SK-N-SH treated with all-trans-retinoic acid at 6 μM for 48 hours (cell line): Measurements from ENCODE around the gene RNF26.

ENCODE experiments used
- ARNTL ChIP-seq: fragments of 450-650 bp; formaldehyde crosslinking; IDR thresholded peaks from 2 replicates; pipeline ENCODE4 v1.5.0; 2020; ENCODE audit warnings: low read depth, mild to moderate bottlenecking, moderate library complexity, borderline replicate concordance
- CREB5 ChIP-seq: fragments of 250-450 bp; sonication (Bioruptor Pico); IDR thresholded peaks from 2 replicates; pipeline ENCODE4 v1.5.1; 2020; ENCODE audit warnings: low read depth, mild to moderate bottlenecking, moderate library complexity
- GLIS3 ChIP-seq: fragments of 250-450 bp; sonication (Bioruptor Pico); IDR thresholded peaks from 2 replicates; pipeline ENCODE4 v1.5.0; 2020; ENCODE audit warnings: mild to moderate bottlenecking, moderate library complexity
- ISL1 ChIP-seq: fragments of 250-450 bp; sonication (Bioruptor Pico); IDR thresholded peaks from 2 replicates; pipeline ENCODE4 v2.1.2; 2022; ENCODE audit warnings: mild to moderate bottlenecking, moderate library complexity
- PATZ1 ChIP-seq: fragments of 250-450 bp; sonication (Bioruptor Pico); IDR thresholded peaks from 2 replicates; pipeline ENCODE4 v1.8.0; 2020; ENCODE audit warnings: mild to moderate bottlenecking, moderate library complexity, borderline replicate concordance
- POU6F1 ChIP-seq: fragments of 250-450 bp; sonication (Bioruptor Pico); IDR thresholded peaks from 2 replicates; pipeline ENCODE4 v1.8.0; 2021; ENCODE audit warnings: low read depth, mild to moderate bottlenecking, moderate library complexity, borderline replicate concordance
- PPARA ChIP-seq: fragments of 250-450 bp; sonication (Bioruptor Pico); IDR thresholded peaks from 2 replicates; pipeline ENCODE4 v1.5.0; 2020; ENCODE audit warnings: mild to moderate bottlenecking, borderline replicate concordance
- TCF4 ChIP-seq: fragments of 250-450 bp; sonication (Bioruptor Pico); IDR thresholded peaks from 2 replicates; pipeline ENCODE4 v1.8.0; 2021; ENCODE audit warnings: mild to moderate bottlenecking, moderate library complexity, borderline replicate concordance
- TSHZ2 ChIP-seq: fragments of 250-450 bp; sonication (Bioruptor Pico); IDR thresholded peaks from 2 replicates; pipeline ENCODE4 v1.5.0; 2020; ENCODE audit warnings: mild to moderate bottlenecking, moderate library complexity
- ZC3H10 ChIP-seq: fragments of 250-450 bp; sonication (Bioruptor Pico); IDR thresholded peaks from 2 replicates; pipeline ENCODE4 v1.5.1; 2021; ENCODE audit warnings: mild to moderate bottlenecking, moderate library complexity
- ZFP3 ChIP-seq: fragments of 250-450 bp; sonication (Bioruptor Pico); IDR thresholded peaks from 2 replicates; pipeline ENCODE4 v1.5.0; 2020; ENCODE audit warnings: mild to moderate bottlenecking, moderate library complexity
- ZFP30 ChIP-seq: fragments of 450-650 bp; formaldehyde crosslinking; IDR thresholded peaks from 2 replicates; pipeline ENCODE4 v1.5.0; 2022; ENCODE audit warnings: mild to moderate bottlenecking, moderate library complexity
- ZNF8 ChIP-seq: fragments of 450-650 bp; formaldehyde crosslinking; IDR thresholded peaks from 2 replicates; pipeline ENCODE4 v1.5.0; 2020; ENCODE audit warnings: mild to moderate bottlenecking, moderate library complexity

GRCh38 chr11:119290894-119291497 is 43.3 kb upstream of the RNF26 start:
- TF ChIP-seq PATZ1 (CRISPR knock-in tag) (no peak), ZNF8 (CRISPR knock-in tag) (no peak), CREB5 (CRISPR knock-in tag) (no peak), ZFP3 (CRISPR knock-in tag) (no peak), ARNTL (no peak), TCF4 (CRISPR knock-in tag) (no peak), PPARA (no peak), ZFP30 (no peak), ISL1 (CRISPR knock-in tag) (no peak), POU6F1 (CRISPR knock-in tag) (no peak), TSHZ2 (CRISPR knock-in tag) (no peak), ZC3H10 (CRISPR knock-in tag) (no peak), GLIS3 (CRISPR knock-in tag) (no peak)
